Measurements from ENCODE around the gene TMEM191C.
"Not testable (repeated sequence)": the region's sequence is repeated elsewhere in the genome, so short reads cannot be mapped to it uniquely, and the experiment has no call there.

TMEM191C gene

GRCh38 chr22:21484039-21484438, 16.9 kb downstream of the TMEM191C start:
- DNase-seq: not testable (repeated sequence)

- DNase-seq: not testable (repeated sequence)
Measured at GRCh38 chr22:21487723-21488122, 20.5 kb downstream of the TMEM191C start.

- not testable (repeated sequence) for DNase-seq
Measured at GRCh38 chr22:21489149-21489680, 22.0 kb downstream of the TMEM191C start.

- DNase-seq: not testable (repeated sequence)
Measured at GRCh38 chr22:21490556-21490955, 23.4 kb downstream of the TMEM191C start.

- not testable (repeated sequence) for DNase-seq
Measured at GRCh38 chr22:21492271-21492670, 25.1 kb downstream of the TMEM191C start.

GRCh38 chr22:21493789-21494782, 26.9 kb downstream of the TMEM191C start:
- DNase-seq: not testable (repeated sequence)

- DNase-seq: not testable (repeated sequence)
Measured at GRCh38 chr22:21497984-21498383, 30.8 kb downstream of the TMEM191C start.

- DNase-seq: not testable (repeated sequence)
Measured at GRCh38 chr22:21498489-21498888, 31.3 kb downstream of the TMEM191C start.

GRCh38 chr22:21499623-21500506, 32.7 kb downstream of the TMEM191C start:
- DNase-seq: not testable (repeated sequence)

GRCh38 chr22:21510397-21510796, 43.2 kb downstream of the TMEM191C start:
- not testable (repeated sequence) for DNase-seq

- not testable (repeated sequence) for DNase-seq
Measured at GRCh38 chr22:21512022-21512421, 44.8 kb downstream of the TMEM191C start.

- DNase-seq: not testable (repeated sequence)
Measured at GRCh38 chr22:21514117-21514516, 46.9 kb downstream of the TMEM191C start.

GRCh38 chr22:21515234-21515633, 48.0 kb downstream of the TMEM191C start:
- not testable (repeated sequence) for DNase-seq

- DNase-seq: not testable (repeated sequence)
Measured at GRCh38 chr22:21516522-21516921, 49.3 kb downstream of the TMEM191C start.

GRCh38 chr22:21516970-21517764, 50.0 kb downstream of the TMEM191C start:
- not testable (repeated sequence) for DNase-seq

All from NK-92 treated with Interleukin-12 subunit alpha and Interleukin-12 subunit beta, amount 100 ng/mL, for 24 hours (cell line).